Islet of Langerhans (tissue), 1 donor: ENCODE results near the gene EPAS1.

Source experiments
- FAIRE-seq: peaks from one replicate; lab custom pipeline; 2011; peaks lifted over from hg19 to GRCh38; lab: Jason Lieb, UNC

Gene EPAS1

GRCh38 chr2:46340740-46341420 is 43.7 kb downstream of the EPAS1 start:
- no peak for FAIRE-seq

GRCh38 chr2:46342566-46343315 is 45.5 kb downstream of the EPAS1 start:
- FAIRE-seq, result no peak

DNA sequence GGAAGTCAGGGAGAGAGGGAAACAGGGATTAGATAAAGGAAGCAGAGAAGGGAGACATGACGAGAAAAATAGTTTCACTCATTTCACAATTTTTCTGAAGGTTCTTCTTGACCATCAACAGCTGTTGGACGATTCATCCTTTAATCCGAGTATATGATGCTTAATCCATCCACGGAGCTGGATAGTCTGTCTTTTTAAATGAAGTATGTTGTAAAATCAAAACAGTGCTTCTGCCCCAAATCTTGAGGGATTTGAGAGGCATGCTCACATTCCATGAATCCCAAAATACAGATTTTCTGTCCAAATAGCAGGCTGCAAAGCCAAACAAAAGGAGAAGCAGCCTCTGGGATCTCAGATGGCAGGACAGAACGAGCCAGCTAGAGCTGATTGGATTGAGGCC is 47.5 kb downstream of the EPAS1 start:
- no peak for FAIRE-seq

GRCh38 chr2:46345775-46346174 is 48.6 kb downstream of the EPAS1 start:
- FAIRE-seq, result no peak

GRCh38 chr2:46346719-46347118 is 49.5 kb downstream of the EPAS1 start:
- no peak for FAIRE-seq

DNA sequence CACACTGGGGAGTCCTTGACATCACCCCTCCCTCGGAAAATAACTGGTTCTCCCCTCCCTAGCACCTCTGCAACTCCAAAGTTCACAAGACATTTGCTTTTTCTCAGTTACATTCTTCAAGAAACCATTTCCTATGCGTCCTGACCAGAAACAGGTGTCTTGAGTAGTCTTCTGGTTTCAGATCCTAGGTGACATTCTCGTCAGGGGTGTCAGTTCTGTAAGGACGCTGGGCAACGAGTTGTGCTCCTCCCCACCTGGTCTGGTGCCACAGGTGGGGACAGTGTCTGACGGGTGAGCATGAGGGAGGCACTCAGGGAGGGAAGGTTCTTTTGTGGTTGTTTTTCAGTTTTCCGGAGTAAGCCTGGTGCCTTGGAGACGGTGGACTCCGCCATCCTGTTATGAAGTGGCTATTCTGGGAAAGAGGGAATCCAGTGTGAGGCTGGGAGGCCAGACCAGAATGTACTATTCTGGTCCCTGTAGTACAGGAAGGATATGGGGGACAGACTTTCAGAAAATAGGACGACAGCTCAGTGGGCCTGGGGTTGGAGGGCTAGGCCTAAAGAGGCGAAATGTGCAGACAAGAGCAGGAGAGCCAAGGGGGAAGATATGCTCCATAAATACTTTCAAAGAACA is 50.6 kb downstream of the EPAS1 start:
- no peak for FAIRE-seq

GRCh38 chr2:46349115-46349547 is 51.9 kb downstream of the EPAS1 start:
- FAIRE-seq, result no peak

- FAIRE-seq, result no peak
Observed at GRCh38 chr2:46350029-46350689, 53.0 kb downstream of the EPAS1 start.

DNA sequence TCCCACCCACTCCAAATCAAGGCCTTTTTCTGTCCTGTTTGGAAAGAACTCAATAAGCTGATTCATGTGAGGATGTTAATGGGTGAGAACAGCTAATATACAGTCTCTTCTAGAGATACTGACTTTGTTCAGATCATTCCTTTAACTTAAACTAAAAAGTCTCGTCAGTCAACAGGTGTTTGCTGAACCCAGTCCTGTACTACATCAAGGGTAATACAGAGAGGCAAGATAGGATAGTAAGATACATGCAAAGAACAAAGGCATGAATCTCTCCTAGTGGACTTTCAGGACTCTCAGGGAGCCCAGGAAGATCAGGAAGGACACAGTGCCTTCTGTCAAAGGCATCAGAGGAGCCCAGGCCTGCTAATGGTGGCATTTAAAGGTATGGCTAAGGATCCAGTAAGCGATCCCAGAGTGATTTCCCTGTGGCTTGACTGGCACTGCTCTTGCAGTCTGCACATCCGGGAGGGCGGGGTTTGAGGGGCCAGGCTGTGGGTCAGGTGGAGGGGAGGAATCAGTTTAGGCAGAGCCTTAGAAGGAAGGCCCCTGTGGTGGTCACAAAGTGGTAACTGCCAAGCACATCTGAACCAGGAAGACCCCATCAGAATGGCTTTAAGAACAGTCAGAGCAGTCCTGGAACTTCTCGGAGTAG is 54.0 kb downstream of the EPAS1 start:
- no peak for FAIRE-seq

- FAIRE-seq, result no peak
Observed at GRCh38 chr2:46351750-46352138, 54.5 kb downstream of the EPAS1 start.

DNA sequence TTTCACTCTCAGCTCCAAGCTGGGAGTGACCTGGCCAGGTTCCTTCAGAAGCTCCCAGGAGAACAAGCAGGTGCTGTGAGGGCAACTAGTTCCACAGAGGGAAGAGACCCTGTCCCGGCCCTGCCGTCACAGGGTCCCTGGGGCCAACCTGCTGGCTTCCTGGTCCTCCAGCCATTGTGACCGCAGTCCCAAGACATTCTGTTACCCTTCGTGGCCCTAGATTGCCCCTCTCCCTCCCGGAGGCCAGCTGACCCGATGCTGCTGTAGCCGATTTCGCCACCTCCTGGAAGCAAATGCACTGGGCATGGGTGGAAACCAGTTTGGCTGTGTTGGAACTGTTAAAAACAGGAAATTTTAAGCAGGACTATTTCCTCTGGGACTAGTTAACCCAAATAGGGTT is 55.4 kb downstream of the EPAS1 start:
- FAIRE-seq, result no peak

- no peak for FAIRE-seq
Observed at GRCh38 chr2:46353509-46353908, 56.3 kb downstream of the EPAS1 start.

GRCh38 chr2:46355756-46356155 is 58.5 kb downstream of the EPAS1 start:
- no peak for FAIRE-seq

- FAIRE-seq, result no peak
Observed at GRCh38 chr2:46356991-46357390, 59.8 kb downstream of the EPAS1 start.

DNA sequence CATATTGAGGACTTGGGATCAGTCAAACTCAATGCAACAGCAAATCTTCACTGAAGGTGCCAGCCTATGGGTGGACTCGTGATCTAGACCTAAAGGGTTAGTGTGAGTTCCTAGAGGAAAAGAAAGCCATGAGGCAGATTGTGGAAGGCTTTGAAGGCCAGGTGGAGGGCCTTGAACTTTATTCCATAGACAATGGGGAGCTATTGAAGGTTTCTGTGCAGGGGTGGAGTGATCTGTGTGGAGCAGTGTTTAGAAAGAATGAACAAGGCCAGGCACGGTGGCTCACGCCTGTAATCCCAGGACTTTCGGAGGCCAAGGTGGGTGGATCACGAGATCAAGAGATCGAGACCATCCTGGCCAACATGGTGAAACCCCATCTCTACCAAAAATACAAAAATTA is 61.5 kb downstream of the EPAS1 start:
- no peak for FAIRE-seq

DNA sequence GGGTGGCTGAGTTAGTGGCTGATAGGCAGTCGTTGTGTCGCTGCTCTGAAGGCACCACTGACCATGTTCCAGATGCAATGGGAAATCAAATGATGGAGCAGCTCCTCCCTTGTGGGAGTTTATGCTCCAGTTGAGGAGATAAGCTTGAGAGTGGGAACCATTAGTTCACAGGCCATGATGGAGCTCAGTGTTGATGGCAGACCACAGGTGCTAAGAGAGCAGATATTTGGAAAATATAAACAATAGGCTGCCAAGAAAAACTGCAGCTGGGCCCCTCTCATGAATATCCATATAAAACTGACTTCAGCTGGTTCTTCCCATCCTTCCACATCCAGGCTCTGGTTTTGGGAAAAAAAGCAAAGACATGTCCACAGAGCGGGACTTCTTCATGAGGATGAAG is 63.1 kb downstream of the EPAS1 start:
- no peak for FAIRE-seq

DNA sequence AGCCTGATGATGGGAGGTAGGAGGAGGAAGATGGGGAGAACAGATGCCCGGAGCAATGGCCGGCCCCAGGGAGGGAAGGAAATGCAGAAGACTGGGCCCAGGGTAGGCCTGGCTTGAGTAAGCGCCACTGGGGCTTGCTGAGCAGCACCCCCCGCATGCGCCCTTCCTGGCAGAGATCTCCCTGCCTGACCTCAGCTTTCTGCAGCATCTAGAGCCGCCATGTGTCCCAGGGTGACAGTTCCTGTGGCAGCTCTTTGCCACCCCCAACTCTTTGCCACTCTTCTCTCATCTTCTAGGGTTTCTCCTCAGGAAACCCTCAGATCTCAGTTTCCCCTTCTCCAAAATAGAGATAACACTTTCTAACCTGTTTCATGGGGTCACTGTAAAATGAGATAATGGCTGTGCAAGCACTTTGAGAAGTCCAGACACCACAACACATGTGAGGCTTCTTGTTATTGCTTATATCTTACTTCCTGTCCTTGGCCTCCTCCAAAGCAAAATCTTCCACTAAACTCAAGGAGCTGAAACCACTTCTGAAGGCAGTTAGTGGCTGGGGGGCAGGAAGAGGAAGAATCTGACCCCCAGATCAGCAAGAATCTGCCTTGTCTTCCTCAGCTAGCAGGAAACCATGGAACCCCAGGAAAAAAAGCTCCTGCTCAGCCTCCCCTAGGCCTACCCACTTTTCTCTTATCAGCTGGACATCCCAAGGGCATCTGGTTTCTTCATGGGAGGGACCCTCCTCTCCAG is 64.9 kb downstream of the EPAS1 start:
- FAIRE-seq, result no peak

- no peak for FAIRE-seq
Observed at GRCh38 chr2:46362667-46363012, 65.4 kb downstream of the EPAS1 start.

DNA sequence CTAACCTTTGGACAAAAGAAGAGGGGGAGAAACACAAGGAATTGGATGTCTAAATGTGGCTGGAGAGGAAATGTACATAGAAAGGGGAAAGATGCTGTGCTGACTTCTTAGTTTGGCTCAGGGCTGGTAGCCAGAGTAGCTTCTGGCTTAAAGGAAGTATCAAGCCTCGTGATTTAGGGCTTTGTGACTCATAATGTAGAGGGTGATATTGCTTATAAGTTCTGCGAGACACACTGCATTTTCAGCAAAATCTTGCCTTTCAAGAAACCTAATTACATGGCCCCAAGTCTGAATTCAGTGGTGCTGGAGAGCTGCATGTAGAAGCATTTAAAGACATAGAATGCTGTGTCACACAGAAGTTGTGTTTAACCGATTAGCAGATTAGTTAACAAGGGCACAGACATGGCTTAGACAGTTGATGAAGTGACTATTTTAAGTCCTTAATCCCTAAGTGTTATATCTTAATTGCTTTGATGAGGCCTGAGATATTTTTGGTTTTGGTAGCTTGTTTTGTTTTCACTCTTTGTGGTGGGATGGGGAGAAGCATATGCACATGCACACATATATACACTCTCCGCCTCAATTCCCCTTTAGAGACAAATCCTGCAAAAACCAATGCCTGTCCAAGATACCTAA is 66.4 kb downstream of the EPAS1 start:
- no peak for FAIRE-seq

GRCh38 chr2:46364797-46365457 is 67.7 kb downstream of the EPAS1 start:
- peak; percentile 78 for FAIRE-seq
